ENCODE results near the gene ABLIM2. TPM values are rescaled to one million over a fixed set of nuclear protein-coding genes. Genes with fewer than 3 reads are reported as not detected.

ABLIM2 gene
- total RNA-seq, 1 experiment from 2014 or later, result 6.1 TPM

DNA sequence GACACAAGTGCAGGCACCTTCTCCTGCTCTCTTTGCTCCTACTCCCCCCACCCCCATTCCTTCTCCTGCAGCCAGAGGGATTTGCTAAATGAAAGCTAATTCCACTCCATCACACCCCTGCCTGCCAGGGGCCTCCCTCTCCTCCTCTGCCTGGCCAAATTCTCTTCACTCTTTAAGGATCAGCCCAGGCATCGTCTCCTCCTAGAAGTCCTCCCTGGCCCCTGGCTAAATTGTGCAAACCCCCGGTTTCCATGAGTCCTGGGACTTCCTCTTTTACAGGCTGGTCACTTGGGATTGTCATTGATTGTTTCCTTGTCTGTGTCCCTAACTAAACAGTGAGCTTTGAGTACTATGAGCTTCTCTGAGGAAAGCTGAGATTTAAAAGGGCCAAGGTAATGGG, 8.7 kb upstream of the ABLIM2 start:
- Histone ChIP-seq H3K36me3 (ENCODE audit: control insufficient read depth in 1 of 2, insufficient read depth in 2 of 2, low read length in 2 of 2) (no peaks in the 10 kb centered on the region), H3K4me1 (ENCODE audit: control insufficient read depth in 1 of 2, insufficient read depth in 2 of 2, low read length in 2 of 2) (peaks cover 2 to 12% of the 10 kb centered on the region in 2 experiments; a peak in 3 of 4 replicates), H3K9me2 (ENCODE audit: insufficient read depth) (no peaks in the 10 kb centered on the region), H3K27ac (ENCODE audit: low read depth, low read length) (no peak overlapping the region), H2AFZ (ENCODE audit: low read depth, low read length, poor library complexity, severe bottlenecking) (no peak overlapping the region), H4K20me1 (ENCODE audit: insufficient read depth) (no peaks in the 10 kb centered on the region), H3K9me3 (ENCODE audit: control insufficient read depth in 1 of 2, insufficient read depth in 1 of 2, low read depth in 1 of 2, low read length in 2 of 2) (peaks cover 0 to 9% of the 10 kb centered on the region in 2 experiments; a peak in 1 of 4 replicates), H3K79me2 (ENCODE audit: insufficient read depth, low read length) (no peaks in the 10 kb centered on the region), H3K4me2 (ENCODE audit: low read length) (no peak overlapping the region), H3K27me3 (ENCODE audit: insufficient read depth, low read length) (0 out of 2 replicates have a peak, but pooled peaks cover 5% of the 10 kb centered on the region), H3K4me3 (replicated peaks in 1 of 2; ENCODE audit: low read depth in 1 of 2, low read length in 2 of 2) (no peak overlapping the region), H3K9ac (ENCODE audit: low read length) (no peak overlapping the region)
- TF ChIP-seq CBX3 (IDR thresholded peaks at IDR 0.05; ENCODE audit: low read depth) (no peak), SRF (IDR thresholded peaks at IDR 0.05; ENCODE audit: low read depth) (no peak), POLR2A (IDR thresholded peaks at IDR 0.05; ENCODE audit: borderline replicate concordance, extremely low read depth, insufficient read depth, insufficient read length) (no peak), CTCF (IDR thresholded peaks at IDR 0.05 in 2 of 3, conservative IDR thresholded peaks at IDR 0.05 in 1 of 3; ENCODE audit: borderline replicate concordance in 1 of 3, insufficient read depth in 1 of 3, low read depth in 2 of 3, low read length in 2 of 3) (no peak), EGR1 (IDR thresholded peaks at IDR 0.05; ENCODE audit: low read depth) (no peak), TCF7L2 (IDR thresholded peaks at IDR 0.05; ENCODE audit: borderline replicate concordance, extremely low read depth, insufficient read depth, insufficient read length) (no peak), SIN3A (IDR thresholded peaks at IDR 0.05; ENCODE audit: low read depth) (no peak), ZFX (IDR thresholded peaks at IDR 0.05) (no peak), RAD21 (IDR thresholded peaks at IDR 0.05; ENCODE audit: low read depth) (no peak), JUND (IDR thresholded peaks at IDR 0.05) (no peak), YY1 (IDR thresholded peaks at IDR 0.05; ENCODE audit: extremely low read depth, insufficient replicate concordance, low read depth, low read length) (no peak), EZH2phosphoT487 (IDR thresholded peaks at IDR 0.05; ENCODE audit: borderline replicate concordance) (no peak), POLR2AphosphoS5 (IDR thresholded peaks at IDR 0.05; ENCODE audit: low read depth, low read length) (no peak), EZH2 (IDR thresholded peaks at IDR 0.05) (no peak)
- TF ChIP-seq, protein P1, sequence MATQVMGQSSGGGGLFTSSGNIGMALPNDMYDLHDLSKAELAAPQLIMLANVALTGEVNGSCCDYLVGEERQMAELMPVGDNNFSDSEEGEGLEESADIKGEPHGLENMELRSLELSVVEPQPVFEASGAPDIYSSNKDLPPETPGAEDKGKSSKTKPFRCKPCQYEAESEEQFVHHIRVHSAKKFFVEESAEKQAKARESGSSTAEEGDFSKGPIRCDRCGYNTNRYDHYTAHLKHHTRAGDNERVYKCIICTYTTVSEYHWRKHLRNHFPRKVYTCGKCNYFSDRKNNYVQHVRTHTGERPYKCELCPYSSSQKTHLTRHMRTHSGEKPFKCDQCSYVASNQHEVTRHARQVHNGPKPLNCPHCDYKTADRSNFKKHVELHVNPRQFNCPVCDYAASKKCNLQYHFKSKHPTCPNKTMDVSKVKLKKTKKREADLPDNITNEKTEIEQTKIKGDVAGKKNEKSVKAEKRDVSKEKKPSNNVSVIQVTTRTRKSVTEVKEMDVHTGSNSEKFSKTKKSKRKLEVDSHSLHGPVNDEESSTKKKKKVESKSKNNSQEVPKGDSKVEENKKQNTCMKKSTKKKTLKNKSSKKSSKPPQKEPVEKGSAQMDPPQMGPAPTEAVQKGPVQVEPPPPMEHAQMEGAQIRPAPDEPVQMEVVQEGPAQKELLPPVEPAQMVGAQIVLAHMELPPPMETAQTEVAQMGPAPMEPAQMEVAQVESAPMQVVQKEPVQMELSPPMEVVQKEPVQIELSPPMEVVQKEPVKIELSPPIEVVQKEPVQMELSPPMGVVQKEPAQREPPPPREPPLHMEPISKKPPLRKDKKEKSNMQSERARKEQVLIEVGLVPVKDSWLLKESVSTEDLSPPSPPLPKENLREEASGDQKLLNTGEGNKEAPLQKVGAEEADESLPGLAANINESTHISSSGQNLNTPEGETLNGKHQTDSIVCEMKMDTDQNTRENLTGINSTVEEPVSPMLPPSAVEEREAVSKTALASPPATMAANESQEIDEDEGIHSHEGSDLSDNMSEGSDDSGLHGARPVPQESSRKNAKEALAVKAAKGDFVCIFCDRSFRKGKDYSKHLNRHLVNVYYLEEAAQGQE (IDR thresholded peaks at IDR 0.05; ENCODE audit: low read depth), result no peak
- CTCF ChIA-PET, result interaction anchor here (2.5 kb wide), 1 partner anchor 9 kb away, joined by 12 read pairs; no protein-coding TSS in a partner anchor
- DNase-seq (ENCODE audit: low read depth, low spot score), result no peak
- ATAC-seq, result no peak
- intact Hi-C loops (cut with micrococcal nuclease), result no loop called here
- BruUV-seq (replicated peaks), result no TSS peak
- POLR2A ChIA-PET, result no interaction called here
- RAD21 ChIA-PET (ENCODE audit: low non-redundant PET in 1 of 2, low total read pairs in 2 of 2, uncharacterized antibody in 2 of 2, unreplicated experiment in 2 of 2), result no interaction called here
